ENCODE data around the gene CAPN5.

CAPN5 gene

GRCh38 chr11:77024745-77025144 is 42.0 kb upstream of the CAPN5 start:
- Histone ChIP-seq H3K4me1 (ENCODE audit: control insufficient read depth in 1 of 2, insufficient read depth in 2 of 2, low read length in 2 of 2) (no peaks in the 10 kb centered on the region), H3K36me3 (ENCODE audit: control insufficient read depth in 1 of 2, insufficient read depth in 2 of 2, low read length in 2 of 2) (no peaks in the 10 kb centered on the region), H3K9ac (ENCODE audit: low read length) (no peak overlapping the region), H2BK5ac (ENCODE audit: low read depth, low read length, poor library complexity) (no peak overlapping the region), H3K4me3 (ENCODE audit: low read depth, low read length) (no peak overlapping the region), H3K79me2 (ENCODE audit: control insufficient read depth, insufficient read depth, low read length, poor library complexity) (no peaks in the 10 kb centered on the region), H3K79me1 (ENCODE audit: low read length) (no peaks in the 10 kb centered on the region), H3K14ac (ENCODE audit: low read length) (no peak overlapping the region), H2AFZ (ENCODE audit: insufficient read depth, low read length, poor library complexity) (no peak overlapping the region), H4K12ac (ENCODE audit: low read depth, low read length) (no peak overlapping the region), H3K4me2 (ENCODE audit: low read length) (no peak overlapping the region), H2AK5ac (ENCODE audit: low read length) (no peak overlapping the region), H3K4ac (ENCODE audit: low read depth, low read length) (no peak overlapping the region), H3K27ac (ENCODE audit: low read depth, low read length) (no peak overlapping the region), H3K27me3 (ENCODE audit: insufficient read depth, low read length) (no peaks in the 10 kb centered on the region), H3K9me3 (ENCODE audit: insufficient read depth, low read depth, low read length) (no peaks in the 10 kb centered on the region), H2BK12ac (ENCODE audit: low read length) (no peak overlapping the region), H4K91ac (ENCODE audit: low read depth, low read length) (no peak overlapping the region), H4K8ac (ENCODE audit: low read depth, low read length) (no peak overlapping the region), H3K18ac (ENCODE audit: low read length) (no peak overlapping the region), H2BK120ac (ENCODE audit: insufficient read depth, low read length, poor library complexity) (no peak overlapping the region), H3K23ac (ENCODE audit: low read length) (no peak overlapping the region)
- DNase-seq = no peak

GRCh38 chr11:77026221-77026620 is 40.5 kb upstream of the CAPN5 start:
- no peaks in the 10 kb centered on the region for H3K79me2 ChIP-seq (ENCODE audit: control insufficient read depth, insufficient read depth, low read length, poor library complexity)
- H2AFZ ChIP-seq (ENCODE audit: insufficient read depth, low read length, poor library complexity) = no peak overlapping the region
- no peak overlapping the region for H3K4me3 ChIP-seq (ENCODE audit: low read depth, low read length)
- no peak overlapping the region for H3K27ac ChIP-seq (ENCODE audit: low read depth, low read length)
- no peak overlapping the region for H2AK5ac ChIP-seq (ENCODE audit: low read length)
- no peak overlapping the region for H2BK5ac ChIP-seq (ENCODE audit: low read depth, low read length, poor library complexity)
- no peaks in the 10 kb centered on the region for H3K36me3 ChIP-seq (ENCODE audit: control insufficient read depth in 1 of 2, insufficient read depth in 2 of 2, low read length in 2 of 2)
- no peak overlapping the region for H3K4ac ChIP-seq (ENCODE audit: low read depth, low read length)
- no peak overlapping the region for H3K23ac ChIP-seq (ENCODE audit: low read length)
- no peak for DNase-seq
- H3K27me3 ChIP-seq (ENCODE audit: insufficient read depth, low read length) = no peaks in the 10 kb centered on the region
- no peaks in the 10 kb centered on the region for H3K4me1 ChIP-seq (ENCODE audit: control insufficient read depth in 1 of 2, insufficient read depth in 2 of 2, low read length in 2 of 2)
- no peak overlapping the region for H3K4me2 ChIP-seq (ENCODE audit: low read length)
- no peak overlapping the region for H2BK12ac ChIP-seq (ENCODE audit: low read length)
- H3K9ac ChIP-seq (ENCODE audit: low read length) = no peak overlapping the region
- no peak overlapping the region for H4K8ac ChIP-seq (ENCODE audit: low read depth, low read length)
- H4K12ac ChIP-seq (ENCODE audit: low read depth, low read length) = no peak overlapping the region
- WGBS (ENCODE audit: extremely low coverage, insufficient coverage, insufficient read length) = no CpG with 5 or more reads among the region's 3 CpGs
- no peak overlapping the region for H3K14ac ChIP-seq (ENCODE audit: low read length)
- H2BK120ac ChIP-seq (ENCODE audit: insufficient read depth, low read length, poor library complexity) = no peak overlapping the region
- H4K91ac ChIP-seq (ENCODE audit: low read depth, low read length) = no peak overlapping the region
- H3K9me3 ChIP-seq (ENCODE audit: insufficient read depth, low read depth, low read length) = no peaks in the 10 kb centered on the region
- H3K18ac ChIP-seq (ENCODE audit: low read length) = no peak overlapping the region
- no peaks in the 10 kb centered on the region for H3K79me1 ChIP-seq (ENCODE audit: low read length)

DNA sequence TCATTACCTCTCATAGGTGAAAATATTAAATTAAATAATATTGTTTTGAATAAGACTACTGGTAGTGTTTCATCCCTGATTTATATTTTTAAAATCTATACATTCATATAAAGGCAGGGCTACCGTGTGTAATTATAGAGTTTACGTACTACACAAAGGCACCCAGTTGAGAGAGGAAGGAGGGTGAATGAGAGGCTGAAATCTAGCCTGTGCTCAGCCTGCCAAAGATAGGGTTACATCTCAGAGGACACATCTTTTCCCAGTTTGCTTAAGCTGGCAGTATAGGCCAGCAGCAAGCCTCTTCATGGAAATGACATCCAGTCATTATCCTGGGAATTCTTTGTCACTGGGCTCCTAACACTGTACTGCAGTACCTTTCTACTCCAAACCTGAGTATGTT is 40.0 kb upstream of the CAPN5 start:
- H4K91ac ChIP-seq (ENCODE audit: low read depth, low read length) = no peak overlapping the region
- H3K79me1 ChIP-seq (ENCODE audit: low read length) = no peaks in the 10 kb centered on the region
- H3K14ac ChIP-seq (ENCODE audit: low read length) = no peak overlapping the region
- no peak overlapping the region for H3K27ac ChIP-seq (ENCODE audit: low read depth, low read length)
- no peaks in the 10 kb centered on the region for H3K79me2 ChIP-seq (ENCODE audit: control insufficient read depth, insufficient read depth, low read length, poor library complexity)
- H3K4me3 ChIP-seq (ENCODE audit: low read depth, low read length) = no peak overlapping the region
- H3K4me1 ChIP-seq (ENCODE audit: control insufficient read depth in 1 of 2, insufficient read depth in 2 of 2, low read length in 2 of 2) = no peaks in the 10 kb centered on the region
- no peak overlapping the region for H2AFZ ChIP-seq (ENCODE audit: insufficient read depth, low read length, poor library complexity)
- DNase-seq = no peak
- no peak overlapping the region for H3K4ac ChIP-seq (ENCODE audit: low read depth, low read length)
- no peak overlapping the region for H3K4me2 ChIP-seq (ENCODE audit: low read length)
- H3K36me3 ChIP-seq (ENCODE audit: control insufficient read depth in 1 of 2, insufficient read depth in 2 of 2, low read length in 2 of 2) = no peaks in the 10 kb centered on the region
- H2BK120ac ChIP-seq (ENCODE audit: insufficient read depth, low read length, poor library complexity) = no peak overlapping the region
- H2BK5ac ChIP-seq (ENCODE audit: low read depth, low read length, poor library complexity) = no peak overlapping the region
- H3K9me3 ChIP-seq (ENCODE audit: insufficient read depth, low read depth, low read length) = no peaks in the 10 kb centered on the region
- no peak overlapping the region for H2BK12ac ChIP-seq (ENCODE audit: low read length)
- no peak overlapping the region for H3K23ac ChIP-seq (ENCODE audit: low read length)
- H3K18ac ChIP-seq (ENCODE audit: low read length) = no peak overlapping the region
- whole genome bisulfite sequencing (ENCODE audit: extremely low coverage, insufficient coverage, insufficient read length) = no CpG with 5 or more reads among the region's 2 CpGs
- no peak overlapping the region for H4K12ac ChIP-seq (ENCODE audit: low read depth, low read length)
- no peak overlapping the region for H4K8ac ChIP-seq (ENCODE audit: low read depth, low read length)
- H3K27me3 ChIP-seq (ENCODE audit: insufficient read depth, low read length) = no peaks in the 10 kb centered on the region
- peak overlapping the region; percentile 29 for H3K9ac ChIP-seq (ENCODE audit: low read length)
- no peak overlapping the region for H2AK5ac ChIP-seq (ENCODE audit: low read length)

DNA sequence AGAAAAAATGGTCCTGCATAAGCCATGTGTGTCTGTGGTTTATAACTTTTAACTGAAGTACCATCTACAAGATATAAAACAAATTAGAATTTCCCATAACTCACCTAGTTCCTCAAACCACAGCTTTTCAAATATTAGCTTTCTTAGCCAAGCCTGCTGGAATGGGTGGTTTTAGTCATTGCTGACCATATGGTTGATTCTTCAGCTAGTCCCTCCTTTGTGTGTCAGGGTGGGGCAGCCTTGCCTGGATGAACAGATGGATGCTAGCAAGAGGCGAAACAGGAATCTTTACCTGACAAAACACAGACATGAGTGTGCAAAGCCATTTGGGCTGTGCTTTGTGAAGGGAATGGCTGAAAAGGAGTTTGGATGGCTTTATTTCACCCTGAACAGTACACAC is 39.5 kb upstream of the CAPN5 start:
- H3K36me3 ChIP-seq (ENCODE audit: control insufficient read depth in 1 of 2, insufficient read depth in 2 of 2, low read length in 2 of 2) = no peaks in the 10 kb centered on the region

More for the DNA sequence above, 39.5 kb upstream of the CAPN5 start:
- H4K12ac ChIP-seq (ENCODE audit: low read depth, low read length) = no peak overlapping the region
- no peak overlapping the region for H3K27ac ChIP-seq (ENCODE audit: low read depth, low read length)
- H3K4ac ChIP-seq (ENCODE audit: low read depth, low read length) = no peak overlapping the region
- H2BK5ac ChIP-seq (ENCODE audit: low read depth, low read length, poor library complexity) = no peak overlapping the region
- H4K91ac ChIP-seq (ENCODE audit: low read depth, low read length) = no peak overlapping the region
- H3K4me1 ChIP-seq (ENCODE audit: control insufficient read depth in 1 of 2, insufficient read depth in 2 of 2, low read length in 2 of 2) = no peaks in the 10 kb centered on the region
- no peak overlapping the region for H2BK12ac ChIP-seq (ENCODE audit: low read length)
- H3K23ac ChIP-seq (ENCODE audit: low read length) = no peak overlapping the region
- no peak overlapping the region for H2AFZ ChIP-seq (ENCODE audit: insufficient read depth, low read length, poor library complexity)
- H3K14ac ChIP-seq (ENCODE audit: low read length) = no peak overlapping the region
- no peaks in the 10 kb centered on the region for H3K79me2 ChIP-seq (ENCODE audit: control insufficient read depth, insufficient read depth, low read length, poor library complexity)
- H3K27me3 ChIP-seq (ENCODE audit: insufficient read depth, low read length) = no peaks in the 10 kb centered on the region
- no peaks in the 10 kb centered on the region for H3K79me1 ChIP-seq (ENCODE audit: low read length)
- no peak overlapping the region for H4K8ac ChIP-seq (ENCODE audit: low read depth, low read length)
- no peak overlapping the region for H3K4me2 ChIP-seq (ENCODE audit: low read length)
- no peak overlapping the region for H3K9ac ChIP-seq (ENCODE audit: low read length)
- no peaks in the 10 kb centered on the region for H3K9me3 ChIP-seq (ENCODE audit: insufficient read depth, low read depth, low read length)
- no peak overlapping the region for H3K18ac ChIP-seq (ENCODE audit: low read length)
- DNase-seq = no peak
- no peak overlapping the region for H3K4me3 ChIP-seq (ENCODE audit: low read depth, low read length)
- H2BK120ac ChIP-seq (ENCODE audit: insufficient read depth, low read length, poor library complexity) = no peak overlapping the region
- no CpG with 5 or more reads among the region's 1 CpG for WGBS (ENCODE audit: extremely low coverage, insufficient coverage, insufficient read length)
- H2AK5ac ChIP-seq (ENCODE audit: low read length) = no peak overlapping the region
